ENCODE results near the gene ULK4.

Gene ULK4

GRCh38 chr3:41575724-41576123 lies 386.2 kb downstream of the ULK4 start:
- in situ Hi-C loops (cut with MboI; ENCODE audit: low sequenced_read_pairs, unreplicated experiment) = no loop called here

GRCh38 chr3:41574900-41575299 lies 387.0 kb downstream of the ULK4 start:
- TF ChIP-seq CTCF (IDR thresholded peaks at IDR 0.05; ENCODE audit: borderline replicate concordance, control extremely low read depth, extremely low read depth, insufficient read depth, missing control alignments) = no peak
- no peak for DNase-seq (ENCODE audit: low spot score)
- in situ Hi-C loops (cut with MboI; ENCODE audit: low sequenced_read_pairs, unreplicated experiment) = no loop called here

More at GRCh38 chr3:41575724-41576123, 386.2 kb downstream of the ULK4 start:
- TF ChIP-seq CTCF (IDR thresholded peaks at IDR 0.05; ENCODE audit: borderline replicate concordance, control extremely low read depth, extremely low read depth, insufficient read depth, missing control alignments) = no peak
- DNase-seq (ENCODE audit: low spot score) = no peak

- no peak for TF ChIP-seq CTCF (IDR thresholded peaks at IDR 0.05; ENCODE audit: borderline replicate concordance, control extremely low read depth, extremely low read depth, insufficient read depth, missing control alignments)
- in situ Hi-C loops (cut with MboI; ENCODE audit: low sequenced_read_pairs, unreplicated experiment) = no loop called here
- DNase-seq (ENCODE audit: low spot score) = no peak
These were observed 388.3 kb downstream of the ULK4 start for GRCh38 chr3:41573591-41573990.

GRCh38 chr3:41572092-41572491 lies 389.8 kb downstream of the ULK4 start:
- DNase-seq (ENCODE audit: low spot score) = no peak
- no peak for TF ChIP-seq CTCF (IDR thresholded peaks at IDR 0.05; ENCODE audit: borderline replicate concordance, control extremely low read depth, extremely low read depth, insufficient read depth, missing control alignments)
- in situ Hi-C loops (cut with MboI; ENCODE audit: low sequenced_read_pairs, unreplicated experiment) = no loop called here

- no peak for TF ChIP-seq CTCF (IDR thresholded peaks at IDR 0.05; ENCODE audit: borderline replicate concordance, control extremely low read depth, extremely low read depth, insufficient read depth, missing control alignments)
- in situ Hi-C loops (cut with MboI; ENCODE audit: low sequenced_read_pairs, unreplicated experiment) = no loop called here
- DNase-seq (ENCODE audit: low spot score) = no peak
These were observed 392.1 kb downstream of the ULK4 start for GRCh38 chr3:41569632-41570305.

GRCh38 chr3:41565948-41566514 lies 395.9 kb downstream of the ULK4 start:
- DNase-seq (ENCODE audit: low spot score) = no peak
- in situ Hi-C loops (cut with MboI; ENCODE audit: low sequenced_read_pairs, unreplicated experiment) = no loop called here
- TF ChIP-seq CTCF (IDR thresholded peaks at IDR 0.05; ENCODE audit: borderline replicate concordance, control extremely low read depth, extremely low read depth, insufficient read depth, missing control alignments) = no peak

Measured in GM13976 (cell line).